ENCODE data around the gene NTN4.

- peak; percentile 61 for TF ChIP-seq POLR2AphosphoS5 (IDR thresholded peaks at IDR 0.05)
- peak; percentile 40 to 81 (median 70) for TF ChIP-seq CTCF (IDR thresholded peaks at IDR 0.05)
These were observed 166.9 kb downstream of the NTN4 start for GRCh38 chr12:95623554-95624170.
